OCI-M1 (cell line): ENCODE data around the gene ITPA.

Source experiments
- DNase-seq: peaks from one replicate; lab custom pipeline; 2025; lab: John Stamatoyannopoulos, UW

ITPA gene

DNA sequence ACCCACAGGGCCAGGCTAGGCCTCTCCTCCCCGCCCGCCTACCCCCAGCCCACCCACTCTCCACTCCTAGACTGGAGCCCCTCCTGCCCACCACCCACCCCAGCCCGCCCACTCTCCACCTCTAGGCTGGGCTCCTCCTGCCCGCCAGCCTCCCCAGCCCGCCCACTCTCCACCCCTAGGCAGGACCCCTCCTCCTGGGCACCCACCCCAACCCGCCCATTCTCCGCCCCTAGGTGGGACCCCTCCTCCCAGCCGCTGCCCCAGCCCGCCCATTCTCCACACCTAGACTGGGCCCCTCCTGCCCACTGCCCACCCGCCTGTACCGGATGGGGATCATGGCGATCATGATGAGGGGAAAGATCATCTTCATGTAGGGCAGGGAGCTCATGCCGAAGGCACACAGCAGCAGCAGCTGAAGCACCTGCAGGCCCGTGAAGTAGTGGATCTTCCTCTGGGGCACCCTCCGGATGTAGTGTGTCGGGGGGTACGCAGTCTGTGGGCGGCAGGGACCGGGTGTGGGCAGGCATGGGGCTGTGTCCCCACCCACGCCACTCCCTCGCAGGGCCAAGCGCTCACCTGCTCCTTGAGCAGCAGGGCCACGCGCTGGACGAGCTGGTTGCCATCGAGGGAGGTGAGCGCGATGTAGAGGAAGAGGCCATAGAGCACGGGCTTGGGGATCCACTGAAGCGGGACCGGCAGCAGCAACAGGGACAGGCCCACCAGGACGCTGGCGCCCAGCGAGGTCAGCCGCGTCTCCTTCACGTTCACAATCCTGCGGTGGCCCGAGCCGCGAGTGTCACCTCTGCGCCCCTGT is 18.8 kb downstream of the ITPA start:
- DNase-seq, result no peak

DNA sequence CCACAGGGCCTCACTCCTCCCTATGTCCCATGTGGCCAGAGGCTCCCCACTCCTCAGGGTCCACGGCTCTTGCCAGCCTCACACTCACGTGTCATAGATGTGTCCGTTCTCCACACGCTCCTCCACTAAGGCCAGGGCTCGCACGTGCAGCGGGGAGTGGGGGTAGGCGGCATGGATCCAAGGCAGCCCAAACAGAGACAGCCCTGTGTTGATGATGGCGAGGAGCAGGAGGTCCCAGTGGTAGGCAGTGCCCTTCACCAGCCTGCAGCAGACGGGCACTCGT is 19.4 kb downstream of the ITPA start:
- no peak for DNase-seq

GRCh38 chr20:3229158-3229557 is 19.9 kb downstream of the ITPA start:
- no peak for DNase-seq

GRCh38 chr20:3229798-3230197 is 20.5 kb downstream of the ITPA start:
- DNase-seq, result no peak

GRCh38 chr20:3231116-3231515 is 21.8 kb downstream of the ITPA start:
- DNase-seq, result no peak

DNA sequence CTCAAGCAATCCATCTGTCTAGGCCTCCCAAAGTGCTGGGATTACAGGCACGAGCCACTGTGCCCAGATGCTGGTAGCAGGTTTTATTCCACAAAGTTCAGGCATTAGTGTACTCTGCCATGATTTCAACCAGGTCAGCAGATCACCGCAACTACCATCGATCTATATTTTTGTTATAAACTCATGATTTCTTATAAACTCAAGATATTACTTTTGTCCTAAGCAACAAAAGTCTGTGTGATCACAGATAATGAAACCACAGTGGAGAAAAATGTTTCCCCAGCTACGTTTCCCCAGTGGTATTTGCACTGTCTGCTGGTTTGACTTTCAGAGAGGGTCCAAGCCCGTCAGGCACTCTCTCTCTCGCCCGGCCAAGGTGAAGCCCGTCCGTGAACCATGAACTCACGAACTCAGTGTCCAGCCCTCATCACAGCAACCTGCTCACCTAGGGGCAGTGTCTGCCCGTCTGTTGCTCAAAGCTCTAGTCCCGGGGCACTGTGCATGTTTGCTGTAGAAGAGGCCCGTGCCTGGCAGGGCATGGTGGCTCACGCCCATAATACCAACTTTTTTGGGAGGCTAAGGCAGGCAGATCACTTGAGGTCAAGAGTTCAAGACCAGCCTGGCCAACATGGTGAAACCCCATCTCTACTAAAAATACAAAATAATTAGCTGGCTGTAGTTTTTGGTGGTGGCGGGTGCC is 22.7 kb downstream of the ITPA start:
- DNase-seq, result no peak

DNA sequence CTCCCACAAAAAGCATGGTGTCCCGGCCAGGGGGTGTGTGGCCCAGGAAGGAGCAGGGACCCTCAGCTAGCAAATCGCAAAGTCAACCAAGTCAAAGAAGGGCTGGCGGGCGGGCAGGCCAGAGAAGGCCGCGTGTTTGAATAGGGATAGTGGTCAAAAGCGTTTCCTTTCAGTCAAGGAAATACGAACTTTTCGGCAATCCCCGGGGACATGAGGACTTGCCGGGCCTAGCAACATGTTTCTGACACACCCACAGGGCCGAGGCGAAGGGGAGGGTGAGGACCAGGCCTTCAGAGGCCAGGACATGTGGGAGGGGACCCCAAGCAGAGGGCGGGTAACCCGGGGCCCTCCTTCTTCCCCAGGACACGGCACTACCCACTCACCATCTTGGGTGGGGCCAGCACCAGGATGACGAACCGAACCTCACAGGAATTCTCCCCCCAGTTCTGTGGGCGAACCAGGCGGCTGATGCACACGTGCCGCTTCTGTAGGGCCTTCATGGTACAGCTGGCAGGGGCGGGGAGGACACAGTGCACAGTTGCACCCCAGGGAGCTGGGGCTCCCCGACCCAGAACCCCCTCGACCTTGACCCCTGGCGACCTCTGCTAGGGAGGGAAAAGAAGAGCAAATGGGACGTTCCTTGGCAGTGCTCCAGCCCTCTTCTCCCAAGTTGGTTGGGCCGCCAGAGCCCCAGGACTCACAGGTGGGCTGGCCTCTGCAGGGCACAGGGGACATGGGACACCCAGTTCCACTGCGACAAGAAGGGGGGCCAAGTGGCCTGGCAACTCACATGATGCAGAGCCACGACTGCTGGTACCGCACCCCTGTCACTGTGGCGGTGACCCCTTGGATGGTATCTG is 24.1 kb downstream of the ITPA start:
- DNase-seq, result no peak

- DNase-seq, result no peak
These were observed 24.7 kb downstream of the ITPA start for GRCh38 chr20:3233991-3234498.

DNA sequence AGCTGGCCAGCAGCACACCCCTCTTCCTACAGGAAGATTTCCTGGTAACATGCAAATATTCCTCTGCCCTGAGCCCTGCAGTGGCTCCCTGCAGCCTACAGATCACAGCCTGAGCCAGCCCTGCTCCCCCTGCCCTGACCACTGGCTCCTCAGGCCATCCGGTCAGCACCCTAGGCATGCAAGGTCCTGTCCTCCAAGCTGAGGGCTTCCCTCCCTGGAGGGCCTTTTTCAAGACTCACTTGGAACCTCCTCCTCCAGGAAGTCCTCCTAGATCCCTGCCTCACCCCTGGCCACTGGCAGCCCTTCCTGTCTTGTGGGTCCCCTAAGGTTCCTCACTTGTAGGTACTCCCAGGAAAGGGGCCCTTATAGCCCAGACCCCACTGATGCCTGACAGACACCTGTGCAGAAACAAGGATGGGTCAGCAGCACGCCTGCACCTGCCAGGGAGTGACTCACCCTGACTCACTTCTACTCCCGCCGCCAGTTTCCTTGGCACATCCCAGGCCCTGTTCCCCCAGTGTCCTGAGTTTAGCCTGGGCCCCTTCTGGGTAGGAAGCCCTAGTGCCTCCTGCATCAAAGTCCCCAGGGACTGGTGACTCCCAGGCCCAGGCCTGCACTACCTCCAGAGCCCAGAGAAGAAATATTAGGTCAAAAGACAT is 26.5 kb downstream of the ITPA start:
- no peak for DNase-seq

DNA sequence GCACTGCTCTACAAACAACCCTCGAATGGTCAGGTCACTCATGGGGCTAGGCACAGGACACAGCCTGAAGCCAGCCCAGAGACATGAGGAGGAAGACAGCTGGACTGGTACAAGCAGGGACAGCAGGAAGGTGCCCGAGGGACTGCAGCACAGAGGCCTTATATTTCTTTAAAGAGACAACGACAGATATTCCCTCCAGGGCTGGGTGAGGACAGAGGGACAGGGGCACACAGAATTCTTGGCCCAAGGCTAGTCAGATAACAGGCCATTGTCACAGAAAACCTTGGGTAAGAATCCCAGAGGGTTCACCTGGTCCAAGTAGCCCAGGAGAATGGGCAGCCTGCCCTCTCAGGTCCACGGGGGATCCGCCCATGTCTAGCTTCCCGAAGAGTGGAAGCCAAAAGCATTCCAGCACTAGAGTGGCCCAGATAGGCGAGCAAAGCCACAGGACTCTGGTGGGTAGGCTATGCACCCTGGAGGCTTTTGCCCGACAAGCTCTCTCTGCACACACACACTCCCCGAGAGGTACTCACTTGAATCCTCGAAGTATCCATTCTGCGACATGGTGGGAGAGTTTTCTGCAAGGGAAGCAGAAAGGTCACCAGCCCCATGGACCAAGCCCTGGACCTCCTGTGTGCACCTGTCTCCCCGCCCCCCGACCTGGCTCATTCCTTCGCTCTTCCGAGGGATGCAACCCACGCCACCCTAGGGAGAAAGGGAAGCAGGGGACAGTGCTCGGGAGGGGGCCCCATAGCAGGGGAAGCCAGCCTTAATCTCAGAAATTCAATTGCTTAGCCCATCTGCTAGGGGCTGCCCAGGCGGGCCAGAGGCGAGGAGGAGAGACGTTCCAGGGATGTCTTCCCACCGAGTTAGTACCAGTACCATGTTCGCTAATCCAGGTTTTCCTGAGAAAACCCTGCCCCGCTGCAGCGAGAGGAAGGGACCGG is 28.0 kb downstream of the ITPA start:
- no peak for DNase-seq

GRCh38 chr20:3237958-3238615 is 28.8 kb downstream of the ITPA start:
- no peak for DNase-seq

DNA sequence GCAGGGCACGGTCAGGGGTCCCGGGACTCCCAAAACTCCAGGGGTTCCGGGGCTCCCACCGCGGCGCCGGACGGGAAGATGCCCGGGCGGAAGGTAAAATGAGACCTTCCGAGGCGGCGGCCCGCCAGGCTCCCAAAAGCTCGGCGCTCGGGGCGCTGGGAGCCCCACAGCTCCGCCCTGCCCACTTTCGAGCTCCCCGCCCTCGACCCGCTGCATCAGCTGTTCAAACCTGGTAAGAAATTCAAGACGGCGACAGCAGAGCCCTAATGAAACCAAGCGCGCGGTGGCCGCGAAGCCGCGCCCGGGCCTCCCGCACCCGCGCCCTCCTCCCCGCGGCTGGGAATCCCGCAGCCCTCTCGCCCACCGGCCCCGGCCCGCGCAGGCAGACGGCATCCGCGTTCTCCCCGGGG is 29.3 kb downstream of the ITPA start:
- DNase-seq, result no peak

GRCh38 chr20:3239026-3239866 is 29.9 kb downstream of the ITPA start, which contains the start of gene SLC4A11:
Gene SLC4A11, minus strand, starts transcription at chr20:3239190. Its CDS starts 53 bp downstream, at chr20:3239137.
- DNase-seq, result peak; percentile 45

- DNase-seq, result no peak
These were observed 30.8 kb downstream of the ITPA start for GRCh38 chr20:3239867-3240775.

- DNase-seq, result no peak
These were observed 31.6 kb downstream of the ITPA start for GRCh38 chr20:3240776-3241363.

DNA sequence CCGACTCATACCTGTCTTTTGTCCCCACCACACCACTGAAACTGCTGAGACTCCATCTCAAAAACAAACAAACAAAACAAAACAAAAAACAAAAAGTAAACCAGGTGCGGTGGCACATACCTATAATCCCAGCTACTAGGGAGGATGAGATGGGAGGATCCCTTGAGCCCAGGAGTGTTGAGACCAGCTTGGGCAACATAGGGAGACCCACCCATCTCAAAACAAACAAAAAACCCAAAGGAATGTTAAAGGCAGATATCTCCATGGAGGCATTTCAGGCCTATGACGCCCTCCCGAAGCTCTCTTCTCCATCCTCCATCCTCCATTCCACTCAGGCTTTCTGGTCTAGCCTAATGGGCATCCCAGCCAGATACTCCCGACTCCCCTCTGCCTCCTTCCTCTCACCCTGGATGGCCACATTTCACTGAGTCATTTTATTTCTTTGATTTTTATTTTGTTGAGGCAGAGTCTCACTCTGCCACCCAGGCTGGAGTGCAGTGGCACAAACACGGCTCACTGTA is 32.9 kb downstream of the ITPA start:
- DNase-seq, result no peak

- DNase-seq, result no peak
These were observed 34.5 kb downstream of the ITPA start for GRCh38 chr20:3243718-3244358.
